Ishikawa (cell line): ENCODE measurements around the gene PSTPIP1.

Experiments used
- CEBPB ChIP-seq: IDR thresholded peaks from 2 replicates; pipeline ENCODE4 v1.6.1; 2012
- CREB1 ChIP-seq: IDR thresholded peaks from 2 replicates; pipeline ENCODE4 v1.6.1; 2012; ENCODE audit warnings: low read depth
- EGR1 ChIP-seq: IDR thresholded peaks from 2 replicates; pipeline ENCODE4 v1.6.1; 2012
- EP300 ChIP-seq: IDR thresholded peaks from 2 replicates; pipeline ENCODE4 v1.6.1; 2012; ENCODE audit warnings: borderline replicate concordance
- FOXM1 ChIP-seq: IDR thresholded peaks from 2 replicates; pipeline ENCODE4 v1.6.1; 2012; ENCODE audit warnings: low read depth, borderline replicate concordance
- NFIC ChIP-seq: IDR thresholded peaks from 2 replicates; pipeline ENCODE4 v1.6.1; 2012
- RAD21 ChIP-seq: IDR thresholded peaks from 2 replicates; pipeline ENCODE4 v1.6.1; 2012; ENCODE audit warnings: low read depth
- REST ChIP-seq: IDR thresholded peaks from 2 replicates; pipeline ENCODE4 v1.6.1; 2012; ENCODE audit warnings: low read depth, mild to moderate bottlenecking
- TAF1 ChIP-seq: IDR thresholded peaks from 2 replicates; pipeline ENCODE4 v1.6.1; 2012; ENCODE audit warnings: low read depth, mild to moderate bottlenecking
- TCF12 ChIP-seq: IDR thresholded peaks from 2 replicates; pipeline ENCODE4 v1.6.1; 2012; ENCODE audit warnings: low read depth
- TEAD4 ChIP-seq: IDR thresholded peaks from 2 replicates; pipeline ENCODE4 v1.6.1; 2012
- YY1 ChIP-seq: IDR thresholded peaks from 2 replicates; pipeline ENCODE4 v1.6.1; 2012; ENCODE audit warnings: low read depth
- ZBTB7A ChIP-seq: IDR thresholded peaks from 2 replicates; pipeline ENCODE4 v1.6.1; 2012; ENCODE audit warnings: low read depth
- TF ChIP-seq, protein P1 (sequence below): IDR thresholded peaks from 2 replicates; pipeline ENCODE4 v1.6.1; 2012
- TF ChIP-seq, protein P2 (sequence below): IDR thresholded peaks from 2 replicates; pipeline ENCODE4 v1.6.1; 2012

Gene PSTPIP1

DNA sequence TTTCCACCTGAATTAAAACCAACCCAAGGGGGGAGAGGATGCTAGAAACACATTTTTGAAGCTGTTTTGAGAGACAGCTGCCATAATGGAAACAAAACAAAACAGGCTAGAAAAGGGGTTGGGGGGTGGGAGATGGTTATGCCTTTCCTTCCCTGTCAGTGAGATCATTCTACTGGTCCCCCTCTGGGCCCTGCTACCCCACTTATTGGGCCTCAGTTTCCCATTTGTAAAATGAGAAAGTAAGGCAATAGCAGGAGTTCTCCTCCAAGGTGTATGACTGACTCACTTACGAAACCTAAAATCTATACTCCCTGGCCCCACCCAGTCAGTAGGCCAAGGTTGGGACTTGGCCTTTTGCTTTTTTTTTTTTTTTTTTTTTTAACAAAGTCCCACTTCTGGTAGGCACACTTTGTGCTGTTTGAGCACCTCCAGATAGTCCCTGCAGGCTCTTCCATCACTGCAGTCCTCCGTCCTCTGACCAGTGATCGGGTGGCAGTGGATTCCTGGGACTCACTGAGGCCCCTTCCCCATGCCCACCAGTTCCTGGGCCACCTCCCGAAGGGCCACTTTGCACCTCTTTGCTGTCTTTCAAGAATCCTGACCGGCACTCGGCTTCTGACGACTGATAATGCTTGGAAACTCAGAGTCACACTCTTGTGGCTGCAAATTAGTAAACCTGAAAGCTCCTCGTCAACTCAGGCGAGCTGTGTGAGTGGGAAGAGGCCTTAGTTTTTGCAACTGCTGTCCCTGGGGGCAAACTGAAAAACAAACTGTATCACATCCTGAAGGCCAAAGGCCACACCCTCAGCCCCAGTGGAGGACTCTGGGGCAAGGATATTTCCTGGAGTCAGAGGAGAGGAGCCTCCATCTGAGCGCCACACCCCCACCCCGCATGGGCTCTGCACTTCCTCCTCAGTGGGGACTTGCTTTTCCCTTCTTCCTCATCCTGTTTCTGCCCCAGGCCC lies 6.7 kb upstream of the PSTPIP1 start:
- TF ChIP-seq NFIC: no peak
- no peak for TF ChIP-seq FOXM1
- TF ChIP-seq TEAD4: no peak
- TF ChIP-seq, protein P1, sequence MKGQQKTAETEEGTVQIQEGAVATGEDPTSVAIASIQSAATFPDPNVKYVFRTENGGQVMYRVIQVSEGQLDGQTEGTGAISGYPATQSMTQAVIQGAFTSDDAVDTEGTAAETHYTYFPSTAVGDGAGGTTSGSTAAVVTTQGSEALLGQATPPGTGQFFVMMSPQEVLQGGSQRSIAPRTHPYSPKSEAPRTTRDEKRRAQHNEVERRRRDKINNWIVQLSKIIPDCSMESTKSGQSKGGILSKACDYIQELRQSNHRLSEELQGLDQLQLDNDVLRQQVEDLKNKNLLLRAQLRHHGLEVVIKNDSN: no peak
- TF ChIP-seq TAF1: no peak
- TF ChIP-seq CEBPB: no peak
- no peak for TF ChIP-seq REST
- TF ChIP-seq, protein P2, sequence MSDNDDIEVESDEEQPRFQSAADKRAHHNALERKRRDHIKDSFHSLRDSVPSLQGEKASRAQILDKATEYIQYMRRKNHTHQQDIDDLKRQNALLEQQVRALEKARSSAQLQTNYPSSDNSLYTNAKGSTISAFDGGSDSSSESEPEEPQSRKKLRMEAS: no peak
- TF ChIP-seq CREB1: no peak
- TF ChIP-seq EP300: no peak

DNA sequence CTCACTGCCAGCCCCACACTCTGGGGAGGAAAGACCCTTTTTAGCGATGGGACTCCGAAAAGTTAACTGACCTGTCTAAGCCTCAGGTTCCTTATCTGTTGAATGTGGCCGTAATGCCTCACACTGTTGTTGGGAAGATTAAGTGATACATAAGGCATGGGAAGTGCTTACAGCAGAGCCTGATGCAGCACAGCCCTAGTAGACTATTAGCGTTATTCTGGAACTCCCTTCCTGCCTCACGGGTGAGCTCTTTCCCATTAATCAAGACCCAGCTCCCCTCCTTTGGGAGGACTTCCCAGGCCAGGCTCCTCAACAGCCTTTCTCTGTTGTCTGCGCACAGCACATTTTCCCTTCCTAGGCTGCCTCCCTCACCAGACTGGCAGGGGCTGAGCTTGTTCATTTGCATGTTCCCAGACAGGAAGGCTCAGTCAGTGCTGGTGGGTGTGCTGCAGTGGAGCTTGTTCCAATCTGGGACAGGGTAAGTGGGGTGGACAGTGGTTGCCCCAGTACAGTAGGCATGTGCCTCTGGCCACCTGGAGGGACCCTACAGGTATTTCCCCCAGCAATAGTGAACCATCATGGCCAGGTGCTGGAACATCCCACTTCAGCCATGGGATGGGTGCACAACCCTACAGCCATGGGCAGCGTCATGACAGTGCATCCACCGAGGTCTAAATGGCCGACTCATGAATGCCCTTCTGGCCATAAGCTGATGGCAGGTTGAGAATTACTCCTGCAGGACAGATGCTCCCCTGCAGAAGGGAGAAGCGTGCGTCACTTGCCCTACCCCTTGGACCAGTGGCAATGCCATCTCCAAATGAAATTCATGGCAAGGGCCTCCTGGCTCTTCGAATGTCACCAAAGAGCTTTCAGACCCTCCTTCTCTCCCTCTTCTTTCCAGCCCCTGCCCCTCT lies 5.8 kb upstream of the PSTPIP1 start:
- TF ChIP-seq TAF1 (no peak), CEBPB (no peak), ZBTB7A (no peak)
- TF ChIP-seq, protein P2: no peak

DNA sequence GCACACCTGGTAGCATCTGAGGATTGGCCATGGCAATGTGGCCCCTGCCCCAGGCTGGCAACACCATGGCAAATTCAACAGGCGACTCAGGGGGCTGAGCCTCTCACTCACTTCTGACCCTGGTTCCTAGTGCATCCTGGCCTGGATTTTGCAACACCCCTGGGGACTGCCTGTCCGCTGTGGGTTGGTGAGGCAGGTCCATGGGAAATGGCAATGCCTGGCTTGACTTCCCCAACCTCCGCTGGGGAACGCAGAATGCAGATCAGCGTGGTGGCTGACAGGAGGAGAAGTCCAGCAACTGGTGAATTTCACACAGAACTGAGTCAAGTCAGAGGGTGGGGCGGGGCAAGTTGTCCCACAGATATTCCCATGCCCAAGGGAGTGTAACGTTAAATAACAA lies 3.9 kb upstream of the PSTPIP1 start:
- TF ChIP-seq NFIC (no peak), TAF1 (no peak), CREB1 (no peak), TCF12 (no peak), FOXM1 (no peak), EGR1 (no peak), EP300 (no peak), YY1 (no peak), RAD21 (no peak), CEBPB (no peak)
- TF ChIP-seq, protein P1: no peak

DNA sequence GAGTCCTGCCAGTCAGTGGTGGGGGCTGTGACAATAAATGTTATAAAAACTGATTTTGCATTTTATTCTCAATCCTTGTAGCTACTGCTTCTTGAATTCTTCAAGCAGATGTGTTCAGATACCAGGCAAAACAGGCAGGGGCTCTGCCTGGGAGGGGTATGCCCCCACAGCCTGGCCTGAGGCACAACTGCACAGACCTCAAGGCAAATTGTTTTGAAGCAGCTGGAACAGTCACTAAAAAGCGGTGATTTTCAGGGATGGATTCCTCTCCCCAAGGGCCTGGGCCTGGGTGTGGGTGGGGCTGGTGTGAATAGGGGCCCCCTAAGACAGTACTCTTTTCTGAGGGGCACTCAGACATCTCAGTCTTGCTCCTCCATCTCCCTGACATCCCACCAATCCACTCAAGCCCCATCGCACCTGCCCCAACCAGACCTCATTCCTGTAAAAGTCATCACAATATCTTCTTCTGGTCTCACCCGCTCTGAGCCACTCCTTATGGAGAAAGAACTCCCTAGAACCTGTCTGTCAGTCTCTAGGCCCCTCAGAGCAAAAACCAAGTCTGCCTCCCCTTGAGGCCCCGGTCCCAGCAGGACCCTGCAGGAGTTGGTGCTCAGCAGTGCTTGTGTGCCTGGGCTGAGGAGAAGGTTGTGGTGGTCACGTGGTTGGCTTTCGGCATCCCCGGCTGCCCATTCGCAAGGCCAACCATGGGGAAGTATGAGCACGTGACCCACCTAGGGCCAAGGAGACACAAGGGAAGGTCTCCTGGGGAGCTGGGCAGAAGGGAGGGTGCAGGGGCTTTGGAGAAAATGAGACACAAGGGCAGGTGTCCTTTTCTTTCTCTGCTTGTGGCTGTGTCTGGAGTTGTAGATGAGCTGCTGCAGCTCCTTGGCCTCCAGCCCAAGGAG lies 2.9 kb upstream of the PSTPIP1 start:
- TF ChIP-seq CREB1 (no peak), RAD21 (no peak), TAF1 (no peak), EP300 (no peak), YY1 (no peak), TCF12 (no peak), TEAD4 (no peak), NFIC (no peak), FOXM1 (no peak), REST (no peak), CEBPB (no peak), ZBTB7A (no peak), EGR1 (no peak)
- TF ChIP-seq, protein P1: no peak
- TF ChIP-seq, protein P2: no peak
